Adrenal gland (tissue), 5 donors: ENCODE data around the gene ASIC3.

Source experiments
- CTCF ChIP-seq, 6 experiments: fragments of 450-650 bp in 4 of 6; fragments of 200-600 bp in 2 of 6; sonication (generic) in 1 of 6; IDR thresholded peaks; 1 replicate in 5 of 6; 2 replicates in 1 of 6; pipeline versions ENCODE4 v1.5.1 to v1.8.0; 2016 to 2021; ENCODE audit warnings: antibody characterized with exemption in 6 of 6, mild to moderate bottlenecking in 2 of 6, moderate library complexity in 1 of 6
- POLR2A ChIP-seq, 2 donors: fragments of 450-650 bp; IDR thresholded peaks; one replicate each; pipeline ENCODE4 v1.6.1; 2017; ENCODE audit warnings: antibody characterized with exemption in 2 of 2, mild to moderate bottlenecking in 2 of 2, moderate library complexity in 1 of 2
- donor health status: DM: no; HTN: no; CAD: no.

GRCh38 chr7:151005566-151005965 lies 42.8 kb upstream of the ASIC3 start:
- TF ChIP-seq POLR2A (IDR thresholded peaks at IDR 0.05) (no peak), CTCF (IDR thresholded peaks at IDR 0.05) (no peak)
